Parathyroid adenoma (tissue), 2 donors: Measurements from ENCODE around the gene KCNMB1.

ENCODE experiments used
- H2AFZ ChIP-seq: fragments of 300-600 bp; sonication (generic); one replicate; pipeline ENCODE4 v1.7.0; 2017; ENCODE audit warnings: antibody characterized with exemption, mild to moderate bottlenecking
- H3K27ac ChIP-seq: fragments of 300-600 bp; sonication (generic); one replicate; pipeline ENCODE4 v1.7.0; 2017
- H3K27me3 ChIP-seq: fragments of 300-600 bp; sonication (generic); one replicate; pipeline ENCODE4 v1.7.0; 2017; ENCODE audit warnings: low read length; ENCODE audit not compliant: control insufficient read depth, insufficient read depth
- H3K36me3 ChIP-seq: fragments of 300-600 bp; sonication (generic); one replicate; pipeline ENCODE4 v1.7.0; 2017; ENCODE audit warnings: low read length; ENCODE audit not compliant: control insufficient read depth, insufficient read depth
- H3K4me1 ChIP-seq: fragments of 300-600 bp; sonication (generic); one replicate; pipeline ENCODE4 v1.7.0; 2017; ENCODE audit warnings: control low read depth
- H3K4me2 ChIP-seq: fragments of 300-600 bp; sonication (generic); one replicate; pipeline ENCODE4 v1.7.0; 2017; ENCODE audit warnings: low read length
- H3K4me3 ChIP-seq: fragments of 300-600 bp; sonication (generic); one replicate; pipeline ENCODE4 v1.7.0; 2017; ENCODE audit warnings: low read depth, low read length
- H3K79me2 ChIP-seq: fragments of 300-600 bp; sonication (generic); one replicate; pipeline ENCODE4 v1.7.0; 2017; ENCODE audit warnings: control low read depth
- H3K9ac ChIP-seq: fragments of 300-600 bp; sonication (generic); one replicate; pipeline ENCODE4 v1.7.0; 2017; ENCODE audit warnings: mild to moderate bottlenecking
- H3K9me3 ChIP-seq: fragments of 300-600 bp; sonication (generic); one replicate; pipeline ENCODE4 v1.7.0; 2017; ENCODE audit warnings: low read length; ENCODE audit not compliant: control insufficient read depth
- TF ChIP-seq, protein P1 (sequence below): fragments of 300-600 bp; sonication (generic); IDR thresholded peaks from one replicate; pipeline ENCODE4 v1.7.0; 2017; ENCODE audit warnings: antibody characterized with exemption, mild to moderate bottlenecking
- donor health status: primary hyperparathyroidism.

Gene KCNMB1

DNA sequence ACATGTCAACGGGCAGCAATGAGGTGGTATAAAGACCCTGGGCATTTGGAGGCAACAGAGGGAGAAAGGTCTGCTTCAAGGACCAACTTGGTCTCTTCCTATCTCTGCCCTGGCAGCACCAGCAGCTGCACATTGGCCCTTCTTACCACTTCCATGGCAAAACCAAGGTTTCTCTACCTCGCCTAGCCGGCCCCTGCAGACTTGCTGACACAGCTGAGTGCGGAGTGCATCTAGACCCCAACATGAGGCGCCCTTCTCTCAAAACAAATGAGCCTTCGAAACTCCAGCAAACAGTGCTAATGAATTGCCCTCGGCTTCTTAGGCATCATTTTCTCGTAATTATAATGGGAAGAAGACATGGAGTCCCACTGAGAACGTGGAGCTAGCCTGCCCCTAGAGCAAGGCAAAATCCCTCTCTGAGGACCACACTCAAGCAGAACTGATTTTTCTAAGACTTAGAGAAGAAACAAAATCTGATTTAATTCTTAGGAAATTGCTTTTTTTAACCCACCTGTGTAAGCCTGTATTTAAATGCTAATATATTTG is 42.1 kb downstream of the KCNMB1 start:
- no peaks in the 10 kb centered on the region for H3K9me3 ChIP-seq
- no peak overlapping the region for H3K4me3 ChIP-seq
- no peak overlapping the region for H3K9ac ChIP-seq
- H3K27ac ChIP-seq: no peak overlapping the region
- peaks cover 3% of the 10 kb centered on the region for H3K36me3 ChIP-seq
- peaks cover 3% of the 10 kb centered on the region for H3K4me1 ChIP-seq
- no peak overlapping the region for H2AFZ ChIP-seq
- H3K4me2 ChIP-seq: no peak overlapping the region
- TF ChIP-seq, protein P1, sequence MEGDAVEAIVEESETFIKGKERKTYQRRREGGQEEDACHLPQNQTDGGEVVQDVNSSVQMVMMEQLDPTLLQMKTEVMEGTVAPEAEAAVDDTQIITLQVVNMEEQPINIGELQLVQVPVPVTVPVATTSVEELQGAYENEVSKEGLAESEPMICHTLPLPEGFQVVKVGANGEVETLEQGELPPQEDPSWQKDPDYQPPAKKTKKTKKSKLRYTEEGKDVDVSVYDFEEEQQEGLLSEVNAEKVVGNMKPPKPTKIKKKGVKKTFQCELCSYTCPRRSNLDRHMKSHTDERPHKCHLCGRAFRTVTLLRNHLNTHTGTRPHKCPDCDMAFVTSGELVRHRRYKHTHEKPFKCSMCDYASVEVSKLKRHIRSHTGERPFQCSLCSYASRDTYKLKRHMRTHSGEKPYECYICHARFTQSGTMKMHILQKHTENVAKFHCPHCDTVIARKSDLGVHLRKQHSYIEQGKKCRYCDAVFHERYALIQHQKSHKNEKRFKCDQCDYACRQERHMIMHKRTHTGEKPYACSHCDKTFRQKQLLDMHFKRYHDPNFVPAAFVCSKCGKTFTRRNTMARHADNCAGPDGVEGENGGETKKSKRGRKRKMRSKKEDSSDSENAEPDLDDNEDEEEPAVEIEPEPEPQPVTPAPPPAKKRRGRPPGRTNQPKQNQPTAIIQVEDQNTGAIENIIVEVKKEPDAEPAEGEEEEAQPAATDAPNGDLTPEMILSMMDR: no peak
- H3K27me3 ChIP-seq: no peaks in the 10 kb centered on the region
- no peaks in the 10 kb centered on the region for H3K79me2 ChIP-seq

- Histone ChIP-seq H3K4me2 (no peak overlapping the region), H2AFZ (no peak overlapping the region), H3K27me3 (no peaks in the 10 kb centered on the region), H3K27ac (no peak overlapping the region), H3K79me2 (no peaks in the 10 kb centered on the region), H3K9me3 (no peaks in the 10 kb centered on the region), H3K9ac (no peak overlapping the region), H3K36me3 (no peaks in the 10 kb centered on the region), H3K4me1 (peaks cover 3% of the 10 kb centered on the region), H3K4me3 (no peak overlapping the region)
- TF ChIP-seq, protein P1: no peak
These were observed 43.2 kb downstream of the KCNMB1 start for GRCh38 chr5:170345971-170346370.

GRCh38 chr5:170343177-170343576 is 46.0 kb downstream of the KCNMB1 start:
- Histone ChIP-seq H3K4me3 (no peak overlapping the region), H3K79me2 (no peaks in the 10 kb centered on the region), H3K9me3 (no peaks in the 10 kb centered on the region), H3K27ac (no peak overlapping the region), H2AFZ (no peak overlapping the region), H3K36me3 (no peaks in the 10 kb centered on the region), H3K4me1 (peaks cover 1% of the 10 kb centered on the region), H3K9ac (no peak overlapping the region), H3K27me3 (no peaks in the 10 kb centered on the region), H3K4me2 (no peak overlapping the region)
- TF ChIP-seq, protein P1: no peak

DNA sequence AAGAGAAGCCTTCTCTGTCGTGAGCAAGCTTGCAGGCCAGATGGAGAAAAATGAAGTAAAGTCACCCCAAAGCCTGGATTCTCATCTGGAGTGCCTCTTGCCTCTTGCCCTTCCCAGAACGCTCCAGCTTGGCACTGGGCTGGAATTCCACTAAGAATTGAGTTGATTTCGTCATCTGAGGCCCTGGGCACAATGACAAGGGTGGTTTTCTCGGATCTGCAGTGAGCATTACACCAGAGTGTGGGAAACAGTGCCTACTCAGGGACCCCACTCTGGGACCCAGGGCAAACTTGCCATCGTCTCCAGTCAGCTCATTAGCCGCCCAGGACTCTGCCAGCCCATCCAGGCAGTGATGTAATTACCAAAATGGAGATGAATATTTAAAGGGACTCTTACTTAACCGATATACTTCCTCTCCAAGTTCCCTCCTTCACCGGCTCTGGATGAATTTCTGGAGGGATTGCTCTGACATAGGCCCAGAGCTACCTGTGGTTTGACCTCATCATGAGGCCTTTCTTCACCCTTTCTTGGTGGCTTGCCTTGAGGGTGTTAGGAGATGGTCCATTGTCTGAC is 46.9 kb downstream of the KCNMB1 start:
- Histone ChIP-seq H3K4me2 (no peak overlapping the region), H3K79me2 (no peaks in the 10 kb centered on the region), H3K27me3 (no peaks in the 10 kb centered on the region), H3K27ac (no peak overlapping the region), H3K4me3 (no peak overlapping the region), H3K9me3 (no peaks in the 10 kb centered on the region), H3K4me1 (no peaks in the 10 kb centered on the region), H3K36me3 (no peaks in the 10 kb centered on the region), H3K9ac (no peak overlapping the region), H2AFZ (no peak overlapping the region)
- TF ChIP-seq, protein P1: no peak

GRCh38 chr5:170341545-170341944 is 47.6 kb downstream of the KCNMB1 start:
- Histone ChIP-seq H3K79me2 (no peaks in the 10 kb centered on the region), H2AFZ (no peak overlapping the region), H3K9ac (no peak overlapping the region), H3K4me1 (no peaks in the 10 kb centered on the region), H3K27me3 (no peaks in the 10 kb centered on the region), H3K4me2 (no peak overlapping the region), H3K27ac (no peak overlapping the region), H3K36me3 (no peaks in the 10 kb centered on the region), H3K9me3 (no peaks in the 10 kb centered on the region), H3K4me3 (no peak overlapping the region)
- TF ChIP-seq, protein P1: no peak
